Measurements from ENCODE around the gene MORF4L2.

The MORF4L2 gene

GRCh38 chrX:103630171-103630511 is 56.4 kb downstream of the MORF4L2 start:
- DNase-seq, result no peak

GRCh38 chrX:103629318-103630170 is 57.0 kb downstream of the MORF4L2 start:
- peak; percentile 75 for DNase-seq

GRCh38 chrX:103628386-103629317 is 57.8 kb downstream of the MORF4L2 start, which contains the start of gene TCEAL1:
TSS of gene TCEAL1 (plus strand) at chrX:103628975. CDS start at chrX:103629917, 942 bp downstream.
- DNase-seq, result peak; percentile 37

- DNase-seq, result peak; percentile 11
Measured at GRCh38 chrX:103626855-103627254, 59.6 kb downstream of the MORF4L2 start.
